Measurements from ENCODE around the gene GBE1.
A peak's percentile ranks its signal among the peaks of the same experiment; 100 is the strongest.

Gene GBE1

DNA sequence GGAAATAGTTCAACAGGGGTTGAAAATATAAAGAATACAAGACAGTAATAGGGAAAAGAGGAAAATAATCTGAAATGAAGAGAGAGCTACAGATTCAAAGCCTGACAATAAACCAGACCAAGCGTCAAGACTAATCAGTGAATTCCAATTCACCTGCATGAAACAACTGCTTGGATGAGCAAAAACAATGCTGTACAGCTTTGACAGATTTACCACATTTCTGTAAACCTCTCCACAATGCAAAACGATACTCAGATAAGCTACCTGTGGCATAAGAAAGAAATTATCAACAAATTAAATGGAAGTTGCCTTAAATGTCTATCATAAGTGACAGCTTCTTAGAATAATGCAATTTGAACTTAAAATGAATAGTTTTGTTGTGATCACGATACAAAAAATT, 65.4 kb downstream of the GBE1 start:
- DNase-seq: no peak

GRCh38 chr3:81695302-81695701, 66.1 kb downstream of the GBE1 start:
- no peak for DNase-seq

DNA sequence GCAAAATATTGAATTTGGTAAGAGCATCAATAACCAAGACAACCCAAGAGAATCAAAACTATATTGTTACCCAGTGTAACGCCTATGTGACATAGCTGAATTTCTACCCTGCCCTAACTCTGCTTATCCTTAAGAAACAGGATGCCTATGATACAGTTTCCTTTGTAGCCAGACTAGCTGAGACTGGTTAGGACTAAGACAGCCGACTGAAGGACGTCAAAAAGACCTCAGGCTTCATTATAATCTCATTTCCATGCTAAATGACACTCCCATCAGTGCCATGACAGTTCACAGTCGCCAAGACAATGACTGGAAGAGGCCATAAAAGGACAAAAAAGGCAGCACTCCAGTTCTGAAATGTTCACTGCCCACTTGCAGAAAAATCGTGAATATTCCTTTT, 66.8 kb downstream of the GBE1 start:
- no peak for DNase-seq

DNA sequence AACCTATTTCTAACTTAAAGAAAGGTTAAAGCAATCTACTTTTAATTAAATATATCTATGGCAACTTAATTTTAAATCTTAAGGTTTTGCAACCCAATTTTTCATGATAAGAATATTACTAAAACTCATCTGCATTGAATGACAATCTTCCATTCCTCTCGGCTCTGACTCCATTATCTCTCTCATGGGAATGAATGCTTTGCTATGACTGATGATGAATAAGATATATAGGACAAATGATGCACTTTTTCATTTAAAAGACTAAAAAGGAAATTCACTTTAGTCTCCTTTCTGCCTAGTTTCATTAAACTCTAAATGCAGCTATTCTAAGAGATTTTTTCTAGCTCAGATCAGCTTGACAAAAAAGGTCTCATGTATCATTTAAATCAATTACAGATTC, 68.7 kb downstream of the GBE1 start:
- no peak for DNase-seq

- no peak for DNase-seq
These were observed 71.8 kb downstream of the GBE1 start for GRCh38 chr3:81689617-81690016.

GRCh38 chr3:81684751-81685395, 76.6 kb downstream of the GBE1 start:
- DNase-seq: no peak

- no peak for DNase-seq
These were observed 84.6 kb downstream of the GBE1 start for GRCh38 chr3:81676706-81677456.

GRCh38 chr3:81674690-81675089, 86.8 kb downstream of the GBE1 start:
- DNase-seq: no peak

GRCh38 chr3:81668283-81668682, 93.2 kb downstream of the GBE1 start:
- DNase-seq: no peak

GRCh38 chr3:81666502-81667121, 94.8 kb downstream of the GBE1 start:
- peak; percentile 6 for DNase-seq

GRCh38 chr3:81663114-81663513, 98.3 kb downstream of the GBE1 start:
- DNase-seq: no peak

DNA sequence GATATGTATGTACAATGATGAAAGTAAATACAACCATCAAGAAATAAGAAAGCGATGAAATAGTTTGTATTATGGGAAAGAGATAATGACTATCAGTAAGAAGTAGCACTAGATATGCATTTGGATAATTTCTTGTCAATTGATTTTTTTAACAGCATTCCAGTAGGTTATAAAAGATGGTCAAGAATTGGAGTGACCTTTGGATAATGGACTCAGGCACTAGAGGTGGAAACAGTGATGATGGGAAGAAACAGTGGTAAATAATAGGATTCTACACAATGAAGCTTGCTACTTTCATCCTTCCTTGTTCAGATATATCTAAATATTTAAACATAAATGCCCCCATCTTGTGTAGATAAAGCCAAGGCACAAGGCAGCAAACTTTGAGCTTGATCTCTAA, 101.4 kb downstream of the GBE1 start:
- no peak for DNase-seq

DNA sequence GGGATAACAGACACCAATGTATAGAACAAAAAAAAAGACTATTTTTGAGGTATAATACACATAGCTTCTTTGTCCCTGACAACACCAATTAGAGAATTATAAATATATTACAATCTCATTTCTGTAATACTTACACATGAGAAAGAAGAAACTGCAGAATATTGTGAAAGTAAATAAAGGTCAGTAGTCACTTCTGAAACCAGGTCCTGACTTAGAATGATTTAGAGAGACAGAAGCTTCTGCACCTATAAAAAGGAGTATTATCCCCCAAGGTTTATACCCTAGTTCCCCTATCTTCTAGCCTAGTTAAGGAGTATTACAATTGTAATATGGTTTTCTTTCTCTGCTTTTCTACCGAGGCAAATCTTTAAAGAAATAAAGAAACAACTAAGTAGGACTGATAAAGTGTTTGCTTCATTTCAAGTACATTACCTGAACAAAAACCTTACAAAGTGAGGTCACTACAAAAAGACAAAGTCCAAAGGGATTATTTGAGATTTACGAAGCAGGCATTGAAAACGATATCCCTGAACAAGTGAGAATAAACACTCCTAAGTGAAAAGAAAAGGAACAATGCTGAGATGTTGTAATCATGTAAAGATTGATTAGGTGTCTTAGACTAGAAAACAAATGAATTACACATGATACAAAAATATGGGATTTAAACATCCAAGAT, 103.0 kb downstream of the GBE1 start:
- DNase-seq: peak; percentile 15

DNA sequence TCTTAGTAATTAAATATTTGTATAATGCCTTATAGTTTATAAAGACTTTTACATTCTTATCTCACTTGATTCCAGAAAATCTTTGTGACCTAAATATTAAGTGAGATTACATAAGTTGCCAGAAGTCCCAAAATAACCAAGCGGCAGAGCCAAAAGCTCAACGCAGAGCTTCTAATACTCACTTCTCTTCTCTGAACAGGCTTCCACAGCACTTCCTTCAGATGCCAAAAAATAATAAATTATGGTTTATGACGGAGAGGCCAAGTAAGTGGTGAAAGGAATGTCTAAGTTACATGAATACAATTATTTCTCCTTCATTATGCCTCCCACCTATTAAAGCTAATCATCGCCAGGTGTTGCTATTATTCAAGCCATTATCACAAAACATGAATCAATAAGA, 110.3 kb downstream of the GBE1 start:
- peak; percentile 3 for DNase-seq

- DNase-seq: no peak
These were observed 111.3 kb downstream of the GBE1 start for GRCh38 chr3:81650187-81650586.

DNA sequence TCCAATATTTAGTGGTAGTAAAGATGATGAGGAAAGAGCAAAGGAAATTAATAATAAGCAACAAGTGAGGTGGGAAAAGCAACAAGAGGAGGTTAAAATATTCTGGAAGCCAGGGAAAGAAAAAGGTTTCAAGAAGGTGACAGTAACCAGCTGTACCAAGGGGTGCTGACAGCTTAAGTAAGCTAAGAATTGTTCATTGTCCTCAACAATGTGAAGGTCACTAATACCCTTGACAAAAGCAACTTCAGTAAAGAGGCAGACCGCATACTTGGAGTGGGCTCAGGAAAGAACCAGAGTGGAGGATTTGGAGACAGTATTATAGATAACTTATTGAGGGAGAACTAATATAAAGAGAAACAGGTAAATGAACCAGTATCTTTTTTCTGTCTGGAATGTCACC, 116.2 kb downstream of the GBE1 start:
- DNase-seq: no peak

GRCh38 chr3:81643721-81644120, 117.7 kb downstream of the GBE1 start:
- peak; percentile 49 for DNase-seq

DNA sequence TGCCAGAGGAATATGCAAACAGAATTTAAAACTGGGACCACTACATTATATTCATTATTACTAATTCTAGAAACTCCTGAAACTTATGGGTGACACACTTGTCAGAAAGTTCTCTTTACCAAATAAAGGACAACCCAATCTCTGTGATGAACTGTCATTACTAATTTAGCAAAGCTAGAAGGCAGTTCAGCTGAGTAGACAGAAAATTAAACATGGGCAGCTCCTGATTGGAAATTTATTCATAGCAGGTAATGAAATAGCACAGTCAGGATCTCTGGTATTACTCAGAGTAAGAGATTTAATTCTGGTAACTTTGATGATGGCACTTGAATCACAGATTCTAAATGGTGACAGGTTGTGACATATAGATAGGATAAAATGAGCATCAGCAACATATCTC, 123.0 kb downstream of the GBE1 start:
- DNase-seq: no peak

DNA sequence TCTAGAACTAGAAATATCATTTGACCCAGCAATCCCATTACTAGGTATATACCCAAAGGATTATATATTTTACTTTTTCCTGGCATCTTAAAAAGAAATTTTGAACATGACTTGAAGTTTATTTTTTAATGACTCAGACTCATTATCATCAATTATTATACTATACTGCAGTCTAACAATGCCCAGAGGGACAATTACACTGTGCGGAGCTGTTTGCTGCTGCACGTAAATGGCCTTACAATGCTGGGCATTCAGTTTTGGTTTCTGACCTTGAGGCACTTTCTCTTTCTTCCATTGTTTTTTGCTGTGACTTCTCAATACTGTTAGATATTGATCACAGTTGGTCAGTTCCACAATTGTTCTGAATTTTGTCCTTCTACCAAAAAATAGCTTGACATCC, 128.8 kb downstream of the GBE1 start:
- DNase-seq: peak; percentile 19

GRCh38 chr3:81624756-81625155, 136.7 kb downstream of the GBE1 start:
- no peak for DNase-seq

- DNase-seq: no peak
These were observed 139.1 kb downstream of the GBE1 start for GRCh38 chr3:81622395-81622794.

DNA sequence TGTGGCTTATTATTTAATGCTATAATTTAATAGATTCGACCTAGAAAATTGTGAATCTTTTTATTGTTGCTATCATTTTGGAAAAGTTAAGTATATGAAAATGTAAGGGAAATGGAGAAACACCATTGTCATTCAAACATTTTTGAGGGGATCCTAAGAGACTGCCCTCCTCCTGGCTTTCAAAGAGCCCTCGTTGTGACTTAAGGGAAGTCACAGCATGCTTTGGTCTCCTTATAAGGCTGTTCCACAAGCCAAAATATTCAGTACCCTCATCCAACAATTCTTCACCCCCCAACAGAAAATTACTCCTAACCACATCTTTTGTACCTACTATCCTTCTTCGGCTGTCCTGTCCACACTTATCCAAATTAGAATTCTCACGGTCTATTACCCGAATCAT, 140.2 kb downstream of the GBE1 start:
- no peak for DNase-seq

DNA sequence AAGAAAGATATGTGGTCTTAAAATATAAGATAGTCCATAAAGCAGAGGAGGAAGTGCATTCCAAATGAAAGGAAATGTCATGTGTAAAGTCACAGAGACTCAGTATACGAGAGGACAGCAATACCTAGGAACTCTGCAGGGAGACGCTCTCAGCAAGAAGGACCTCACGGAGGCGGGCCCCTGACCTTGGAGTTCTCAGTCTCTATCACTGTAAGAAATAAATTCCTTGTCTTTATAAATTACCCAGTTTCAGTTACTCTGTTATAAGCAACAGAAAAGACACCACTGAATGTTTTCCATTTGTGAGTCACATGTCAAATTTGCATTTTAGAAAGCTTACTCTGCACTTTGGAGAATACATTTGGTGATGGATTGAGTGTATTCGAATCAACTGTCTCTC, 140.6 kb downstream of the GBE1 start:
- DNase-seq: no peak

- DNase-seq: no peak
These were observed 148.7 kb downstream of the GBE1 start for GRCh38 chr3:81612768-81613167.

Measured in NCI-H69 (cell line).